HG03442 (cell line): ENCODE measurements around the gene ERP29.
"Not testable (repeated sequence)": the region's sequence is repeated elsewhere in the genome, so short reads cannot be mapped to it uniquely, and the experiment has no call there.

Source experiments
- ATAC-seq: cut with Tn5 transposase; IDR thresholded peaks from one replicate; pipeline ENCODE4 v1.9.1; 2021; ENCODE audit warnings: mild to moderate bottlenecking, moderate library complexity; ENCODE audit not compliant: unreplicated experiment

ERP29 gene

DNA sequence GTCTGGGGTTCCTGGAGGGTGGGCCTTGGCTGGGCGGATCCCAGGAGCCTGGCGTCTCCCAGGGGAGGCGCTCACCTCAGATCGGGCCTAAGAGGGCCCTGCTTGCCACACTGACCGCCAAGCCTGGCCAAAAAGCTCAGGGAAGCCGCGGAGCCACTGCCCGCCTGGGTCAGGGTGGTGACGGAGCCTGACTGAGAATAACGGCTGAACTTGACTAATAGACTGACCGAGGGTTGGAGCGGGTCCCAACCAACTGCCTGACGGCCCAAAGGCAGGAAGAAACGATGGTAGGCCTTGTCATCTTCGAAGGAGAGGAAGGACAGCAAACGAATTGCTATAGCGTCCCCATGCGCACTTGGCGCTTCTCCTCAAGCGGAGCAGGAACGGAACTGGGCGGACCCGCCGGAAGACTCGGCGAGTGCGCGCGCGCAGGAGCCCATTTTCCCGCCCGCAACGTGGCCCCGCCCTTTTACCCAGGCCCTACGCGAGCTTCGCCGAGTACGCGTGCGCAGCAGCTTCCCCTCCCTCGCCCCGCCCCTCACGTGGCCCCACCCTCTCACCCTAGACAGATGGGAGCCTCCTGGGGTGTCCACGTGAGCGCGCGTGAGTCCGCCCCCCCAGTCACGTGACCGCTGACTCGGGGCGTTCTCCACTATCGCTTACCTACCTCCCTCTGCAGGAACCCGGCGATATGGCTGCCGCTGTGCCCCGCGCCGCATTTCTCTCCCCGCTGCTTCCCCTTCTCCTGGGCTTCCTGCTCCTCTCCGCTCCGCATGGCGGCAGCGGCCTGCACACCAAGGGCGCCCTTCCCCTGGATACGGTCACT lies at the start of gene ERP29, which contains the start of gene TMEM116:
ERP29 (plus strand) TSS at position 652 of the 826 bp plus-strand sequence; CDS start at position 692, 40 bp downstream.
TMEM116 (minus strand) TSS at position 391 of the 826 bp plus-strand sequence. CDS start 7,895 bp downstream, outside the sequence.
- peak; percentile 59 for ATAC-seq

DNA sequence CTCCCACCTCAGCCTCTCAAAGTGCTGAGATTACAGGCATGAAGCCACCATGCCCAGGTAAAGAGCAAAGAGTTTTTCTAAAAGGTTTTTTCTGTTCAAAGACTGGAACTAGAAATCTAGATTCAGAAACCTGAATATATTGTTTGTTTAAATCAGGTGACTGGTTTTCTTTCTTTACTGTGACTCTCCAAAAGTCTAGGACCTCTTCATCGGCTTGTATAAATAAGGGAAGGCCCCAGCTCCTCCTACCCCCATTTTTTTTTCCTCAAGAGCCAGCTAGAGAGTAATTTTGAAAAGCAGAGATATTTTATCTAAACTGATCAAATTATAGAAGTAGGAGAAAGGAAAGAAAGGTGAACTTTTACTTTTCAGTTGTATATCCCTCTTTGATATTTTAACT lies 48.3 kb upstream of the ERP29 start:
- ATAC-seq = no peak

DNA sequence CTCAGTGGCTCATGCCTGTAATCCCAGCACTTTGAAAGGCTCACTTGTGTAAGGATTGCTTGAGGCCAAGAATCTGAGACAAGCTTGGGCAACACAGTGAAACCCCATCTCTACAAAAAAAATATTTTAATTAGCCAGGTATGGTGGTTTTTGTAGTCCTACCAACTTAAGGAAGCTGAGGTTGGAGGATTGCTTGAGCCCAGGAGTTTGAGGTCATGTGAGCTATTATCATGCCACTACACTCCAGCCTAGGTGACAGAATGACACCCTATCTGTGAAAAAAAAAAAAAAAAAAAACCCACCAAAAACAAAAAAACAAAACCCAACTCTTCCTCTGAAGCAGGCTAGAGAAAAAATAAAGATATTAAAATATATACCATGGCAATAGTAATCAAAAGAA lies 41.4 kb upstream of the ERP29 start:
- ATAC-seq = no peak

DNA sequence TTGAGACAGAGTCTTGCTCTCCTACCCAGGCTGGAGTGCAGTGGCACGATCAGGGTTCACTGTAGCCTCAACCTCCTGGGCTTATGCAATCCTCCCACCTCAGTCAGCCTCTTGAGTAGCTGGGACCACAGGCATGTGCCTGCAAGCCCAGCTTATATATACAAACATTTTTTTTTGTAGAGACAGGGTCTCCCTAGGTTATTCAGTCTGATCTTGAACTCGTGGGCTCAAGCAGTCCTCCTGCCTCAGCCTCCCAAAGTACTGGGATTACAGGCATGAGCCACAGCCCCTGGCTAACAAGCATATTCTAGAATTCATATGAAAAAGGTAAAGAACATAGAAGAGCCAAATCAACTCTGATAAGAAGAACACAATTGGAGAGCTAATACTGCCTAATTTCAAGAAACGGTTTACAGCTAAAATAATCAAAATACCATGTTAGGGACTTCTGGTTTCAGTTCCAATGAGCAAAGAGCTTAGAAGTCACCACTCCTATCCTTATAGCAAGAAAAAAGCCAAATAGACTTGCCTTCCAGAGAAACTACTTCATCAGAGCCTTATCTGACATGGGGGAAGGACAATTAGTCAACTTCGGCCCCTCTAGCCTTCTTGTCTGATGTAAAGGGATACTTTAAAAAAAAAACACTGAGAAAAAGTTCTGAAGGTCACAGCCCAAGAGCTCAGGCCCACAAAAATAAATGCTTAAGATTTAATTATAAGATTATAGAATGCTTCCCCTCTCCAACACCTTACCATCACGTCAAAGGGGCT lies 37.9 kb upstream of the ERP29 start:
- no peak for ATAC-seq

DNA sequence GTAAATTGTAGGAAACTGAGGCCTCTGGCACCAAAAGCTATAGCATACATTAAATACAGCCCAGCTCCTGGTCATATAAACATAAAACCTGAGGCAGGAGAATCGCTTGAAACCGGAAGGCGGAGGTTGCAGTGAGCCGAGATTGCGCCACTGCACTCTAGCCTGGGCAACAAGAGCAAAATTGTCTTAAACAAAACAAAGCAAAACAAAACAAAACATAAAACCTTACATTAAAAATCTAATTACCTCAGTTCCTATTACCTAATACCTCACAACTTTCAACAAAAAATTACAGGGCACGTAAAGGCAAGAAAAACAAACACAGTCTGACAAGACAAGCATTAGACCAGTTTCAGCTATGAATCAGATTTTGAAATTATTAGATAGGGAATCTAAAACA lies 36.9 kb upstream of the ERP29 start:
- ATAC-seq = no peak

DNA sequence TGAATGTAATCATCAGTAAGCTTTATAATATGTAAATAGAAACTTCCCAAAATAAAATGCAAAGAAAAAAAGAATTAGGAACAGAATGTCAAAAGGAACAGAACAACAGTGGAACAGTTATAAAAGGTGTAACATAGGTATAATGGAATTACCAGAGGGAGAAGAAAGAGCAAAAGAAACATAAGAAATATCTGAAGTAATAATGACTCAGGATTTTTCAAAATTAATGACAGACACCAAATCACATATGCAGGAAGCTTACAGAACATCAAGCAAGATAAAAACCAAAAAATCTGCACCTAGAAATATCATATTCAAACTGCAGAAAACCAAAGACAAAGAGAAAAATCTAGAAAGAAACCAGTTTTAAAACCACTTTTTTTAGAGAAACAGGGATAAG lies 36.4 kb upstream of the ERP29 start:
- no peak for ATAC-seq

DNA sequence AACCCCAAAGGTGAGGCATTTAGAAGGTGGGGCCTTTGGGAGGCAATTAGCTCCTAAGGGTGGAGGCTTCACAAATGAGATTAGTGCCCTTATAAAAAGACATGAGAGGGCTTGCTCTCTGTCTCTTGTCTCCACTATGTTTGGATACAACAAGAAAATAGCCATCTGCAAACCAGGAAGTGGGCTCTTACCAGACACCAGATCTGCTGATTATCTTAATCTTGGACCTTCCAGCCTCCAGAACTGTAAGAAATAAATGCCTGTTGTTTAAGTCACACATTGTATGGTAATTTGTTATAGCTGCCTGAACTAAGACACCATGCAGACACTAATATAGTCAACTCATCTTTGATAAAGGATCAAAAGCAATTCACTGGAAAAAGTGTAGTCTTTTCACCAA lies 34.7 kb upstream of the ERP29 start:
- ATAC-seq = no peak

DNA sequence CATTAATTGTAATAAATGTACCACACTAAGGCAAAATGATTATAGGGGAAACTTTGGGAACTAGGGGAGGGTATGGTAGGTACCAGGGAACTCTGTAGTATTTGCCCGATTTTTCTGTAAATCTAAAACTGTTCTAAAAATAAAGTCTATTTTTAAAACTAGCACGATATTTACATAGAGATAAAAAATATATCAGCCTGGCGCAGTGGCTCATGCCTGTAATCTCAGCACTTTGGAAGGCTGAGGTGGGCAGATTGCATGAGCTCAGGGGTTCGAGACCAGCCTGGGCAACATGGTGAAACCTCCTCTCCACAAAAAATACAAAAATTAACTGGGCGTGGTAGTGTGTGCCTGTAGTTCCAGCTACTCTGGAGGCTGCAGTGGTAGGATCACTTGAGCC lies 32.6 kb upstream of the ERP29 start:
- ATAC-seq = no peak

DNA sequence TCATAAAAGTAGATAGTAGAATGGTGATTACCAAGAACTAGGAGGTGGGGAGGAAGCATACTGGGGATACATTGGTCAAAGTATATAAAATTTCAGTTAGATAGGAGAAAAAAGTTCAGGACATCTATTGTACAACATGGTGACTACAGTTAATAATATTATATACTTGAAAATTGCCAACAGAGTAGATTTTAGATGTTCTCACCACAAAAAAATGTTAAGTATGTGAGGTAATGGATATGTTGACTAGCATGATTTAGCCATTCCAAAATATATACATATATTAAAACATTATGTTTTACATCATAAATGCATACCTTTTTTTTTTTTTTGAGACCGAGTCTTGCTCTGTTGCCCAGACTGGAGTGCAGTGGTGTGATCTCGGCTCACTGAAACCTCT lies 31.2 kb upstream of the ERP29 start:
- ATAC-seq = no peak

DNA sequence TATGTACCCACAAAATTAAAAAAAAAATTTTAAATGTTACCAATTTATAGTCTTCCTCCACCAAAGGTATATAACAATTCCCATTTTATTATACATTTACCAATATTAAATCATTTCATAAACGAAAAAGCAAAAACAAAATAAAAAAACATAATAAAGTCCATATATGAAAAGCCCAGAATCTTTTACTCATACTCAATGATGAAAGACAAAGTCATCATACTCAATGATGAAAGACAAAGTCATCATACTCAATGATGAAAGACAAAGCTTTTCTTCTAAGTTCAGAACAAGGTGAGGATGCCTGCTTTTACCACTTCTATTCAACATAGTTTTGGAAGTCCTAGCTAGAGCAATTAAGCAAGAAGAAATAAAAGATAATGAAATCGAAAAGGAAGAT lies 28.4 kb upstream of the ERP29 start:
- ATAC-seq = no peak

DNA sequence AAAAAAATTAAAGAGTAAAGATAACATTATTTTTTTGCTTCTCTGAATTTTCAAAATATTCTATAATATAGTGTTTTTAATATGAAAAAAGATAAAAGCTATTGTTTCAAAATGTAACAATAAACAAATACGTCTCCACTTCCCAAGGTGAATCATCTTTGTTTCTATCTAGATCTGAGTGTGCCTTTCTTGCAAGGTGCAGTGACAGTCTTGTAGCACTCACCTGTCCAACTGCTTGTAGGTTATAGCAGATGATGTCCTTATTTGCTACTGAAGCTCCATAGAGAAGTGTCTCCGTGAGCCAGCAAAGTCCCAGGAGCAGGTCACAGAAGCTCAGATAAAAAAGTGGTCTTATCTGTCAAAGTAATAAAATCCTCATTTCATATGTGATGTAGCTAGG lies 21.7 kb upstream of the ERP29 start:
- no peak for ATAC-seq

DNA sequence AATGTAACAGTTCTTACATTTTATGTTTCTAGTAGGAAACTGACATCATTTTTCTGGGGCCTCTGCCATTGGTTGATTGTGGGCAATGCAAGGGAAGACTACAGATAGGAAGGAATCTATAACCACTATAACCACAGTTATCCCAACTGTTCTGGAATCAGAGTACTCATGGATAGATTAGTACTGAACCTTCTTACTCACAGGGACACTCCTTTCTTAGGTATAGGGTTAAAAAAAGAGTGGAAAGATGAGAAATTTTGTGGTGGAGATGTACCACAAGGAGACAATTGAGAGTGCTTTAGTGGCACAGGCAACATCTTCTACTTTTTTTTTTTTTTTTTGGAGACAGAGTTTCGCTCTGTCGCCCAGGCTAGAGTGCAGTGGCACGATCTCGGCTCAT lies 21.3 kb upstream of the ERP29 start:
- no peak for ATAC-seq

DNA sequence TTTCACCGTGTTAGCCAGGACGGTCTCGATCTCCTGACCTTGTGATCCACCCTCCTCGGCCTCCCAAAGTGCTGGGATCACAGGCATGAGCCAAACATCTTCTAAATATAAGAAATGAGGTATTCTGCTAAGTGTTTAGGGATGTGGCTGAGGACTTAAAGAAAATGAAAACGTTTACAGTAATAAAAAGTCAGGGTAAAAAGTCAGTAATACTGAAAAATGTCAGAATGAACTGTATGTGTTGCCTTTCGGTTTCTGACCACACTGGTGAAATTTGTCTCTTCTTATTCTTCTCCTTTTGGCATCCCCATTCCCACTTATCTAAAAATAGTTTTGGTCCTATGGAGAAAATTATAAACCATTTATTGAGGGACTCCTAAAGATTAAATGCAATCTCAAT lies 20.8 kb upstream of the ERP29 start:
- no peak for ATAC-seq

DNA sequence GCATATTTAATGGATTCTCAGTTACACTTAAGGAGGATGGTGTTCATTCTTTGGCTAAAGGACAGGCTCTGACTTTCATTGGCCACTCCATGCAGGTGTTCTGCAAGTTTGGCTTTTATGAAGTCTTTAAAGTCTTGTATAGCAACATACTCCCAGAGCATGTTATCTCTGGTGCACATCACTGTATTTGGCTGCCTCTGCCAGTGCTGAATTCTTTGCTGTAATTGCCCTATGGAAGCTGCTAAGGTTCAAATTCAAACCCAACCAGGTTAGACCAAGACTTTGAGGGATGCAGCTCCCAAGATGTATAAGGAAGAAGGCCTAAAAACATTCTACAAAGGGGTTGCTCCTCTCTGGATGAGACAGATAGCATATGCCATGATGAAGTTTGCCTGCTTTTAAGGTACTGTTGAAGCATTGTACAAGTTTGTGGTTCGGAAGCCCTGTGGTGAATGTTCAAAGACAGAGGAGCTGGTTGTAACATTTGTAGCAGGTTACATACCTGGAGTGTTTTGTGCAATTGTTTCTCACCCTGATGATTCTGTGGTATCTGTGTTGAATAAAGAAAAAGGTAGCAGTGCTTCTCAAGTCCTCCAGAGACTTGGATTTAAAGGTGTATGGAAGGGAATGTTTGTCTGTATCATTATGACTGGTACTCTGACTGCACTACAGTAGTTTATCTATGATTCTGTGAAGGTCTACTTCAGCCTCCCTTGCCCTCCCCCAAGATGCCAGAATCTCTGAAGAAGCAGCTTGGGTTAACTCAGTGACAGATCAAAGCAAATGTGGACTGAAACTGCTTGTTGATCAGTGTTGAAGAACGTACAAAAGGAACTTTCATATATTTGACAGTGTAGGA lies 19.7 kb upstream of the ERP29 start:
- ATAC-seq = no peak

DNA sequence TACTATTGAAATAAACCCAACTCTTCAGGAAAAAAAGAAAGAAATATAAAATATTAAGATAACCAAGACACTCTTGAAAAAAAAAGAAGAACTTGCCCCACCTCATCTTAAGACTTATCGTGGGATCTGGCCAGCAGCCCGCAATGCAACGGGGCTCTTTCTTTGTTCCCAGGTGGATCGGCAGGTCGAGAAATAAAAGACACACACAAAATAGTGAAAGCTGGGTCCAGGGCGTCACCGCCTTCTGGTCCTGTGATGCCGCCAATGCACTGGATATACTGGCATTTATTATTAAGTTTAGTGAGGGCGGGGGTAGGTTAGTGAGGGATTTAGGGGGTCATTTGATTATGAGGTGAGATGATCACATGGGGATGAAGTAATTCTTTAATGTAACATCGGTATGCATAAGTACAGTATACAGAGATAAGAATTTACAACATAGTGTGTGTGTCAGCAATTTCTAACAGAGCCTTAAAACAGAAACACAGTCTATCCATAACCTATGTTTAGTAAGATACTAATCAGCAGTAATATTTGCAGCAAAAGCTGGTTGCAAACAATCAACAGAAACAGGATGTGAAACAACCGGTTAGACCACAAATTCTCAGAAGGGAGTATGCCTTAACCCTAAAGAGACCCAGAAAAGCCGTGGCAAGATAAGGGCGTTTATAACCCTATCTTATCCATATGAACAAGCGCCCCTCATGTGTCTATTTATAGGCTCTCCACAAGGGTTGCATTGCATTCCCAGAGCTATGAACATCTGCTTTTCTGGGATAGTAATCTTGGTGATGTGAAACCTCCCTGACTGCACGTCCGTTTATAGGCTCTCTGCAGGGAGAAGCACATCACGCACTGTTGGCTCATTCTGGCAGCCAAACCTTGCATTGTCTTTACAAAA lies 18.8 kb upstream of the ERP29 start:
- not testable (repeated sequence) for ATAC-seq

DNA sequence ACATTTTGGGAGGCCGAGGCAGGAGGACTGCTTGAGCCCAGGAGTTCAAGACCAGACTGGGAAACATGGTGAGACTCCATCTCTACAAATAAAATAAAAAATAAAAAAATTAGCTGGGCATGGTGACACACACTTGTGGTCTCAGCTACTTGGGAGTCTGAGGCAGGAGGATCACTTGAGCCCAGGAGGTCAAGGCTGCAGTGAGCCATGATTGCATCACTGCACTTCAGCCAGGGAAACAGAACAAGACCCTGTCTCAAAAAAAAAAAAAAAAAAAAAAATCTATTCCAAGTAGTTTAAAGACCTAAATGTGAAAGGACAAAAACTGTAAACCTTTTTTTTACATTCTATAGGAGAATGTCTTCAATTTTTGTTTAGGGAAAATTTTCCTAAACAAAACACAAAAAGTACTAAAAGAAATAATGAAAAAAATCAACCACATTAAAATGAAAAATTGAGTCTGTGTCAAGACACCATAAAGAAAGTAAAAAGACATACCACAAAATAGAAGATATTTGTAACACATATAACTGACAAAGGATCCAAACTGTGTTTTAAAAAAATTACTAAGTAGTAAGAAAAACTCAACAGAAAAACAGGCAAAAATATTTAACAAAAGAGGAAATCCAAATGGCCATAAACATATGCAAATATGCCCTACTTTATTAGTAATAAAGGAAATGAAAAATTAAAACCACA lies 17.3 kb upstream of the ERP29 start:
- no peak for ATAC-seq

DNA sequence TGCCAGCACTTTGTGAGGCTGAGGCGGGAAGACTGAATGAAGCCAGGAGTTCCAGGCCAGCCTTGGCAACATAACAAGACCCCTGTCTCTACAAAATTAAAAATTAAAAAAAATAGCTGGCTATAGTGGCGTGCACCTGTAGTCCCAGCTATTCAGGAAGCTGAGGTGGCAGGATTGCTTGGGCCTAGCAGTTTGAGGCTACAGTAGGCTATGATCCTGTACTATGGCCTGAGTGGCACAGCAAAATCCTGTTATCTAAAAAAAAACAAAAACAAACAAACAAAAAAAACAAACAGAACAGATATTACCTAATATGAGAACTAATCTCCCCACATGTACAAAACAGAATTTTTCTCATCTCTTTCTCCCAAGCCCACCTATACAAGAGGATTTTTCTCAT lies 15.9 kb upstream of the ERP29 start:
- no peak for ATAC-seq

DNA sequence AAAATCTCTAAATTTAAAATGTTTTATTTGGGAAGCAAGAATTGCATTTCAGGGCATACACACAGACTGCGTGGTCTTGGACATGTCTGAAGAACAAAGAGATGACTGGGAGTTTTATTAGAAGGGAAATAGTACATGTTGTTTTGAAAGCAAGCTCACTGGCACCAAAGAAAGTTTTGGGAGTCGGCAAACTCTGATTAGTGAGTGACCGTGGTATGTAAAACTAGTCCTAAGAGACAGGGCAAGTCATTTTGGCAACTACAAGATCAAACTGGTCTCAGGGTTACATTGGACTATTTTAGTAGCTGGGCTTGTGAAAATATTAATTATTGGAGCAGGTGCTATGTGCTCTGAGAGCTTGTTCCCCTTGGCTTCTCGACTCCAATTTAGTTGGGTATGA lies 15.2 kb upstream of the ERP29 start:
- ATAC-seq = no peak

DNA sequence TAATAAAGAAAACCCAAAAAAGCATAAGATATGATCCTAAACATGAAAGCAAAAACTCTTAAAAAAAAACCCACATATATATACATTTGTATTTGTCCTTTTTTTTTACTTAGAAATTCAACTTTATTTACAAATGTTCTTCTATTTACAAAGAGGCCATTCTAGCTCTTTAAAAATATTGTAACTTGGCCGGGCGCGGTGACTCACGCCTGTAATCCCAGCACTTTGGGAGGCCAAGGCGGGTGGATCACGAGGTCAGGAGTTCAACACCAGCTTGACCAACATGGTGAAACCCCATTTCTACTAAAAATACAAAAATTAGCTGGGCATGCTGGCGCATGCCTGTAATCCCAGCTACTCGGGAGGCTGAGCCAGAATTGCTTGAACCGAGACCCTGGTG lies 14.1 kb upstream of the ERP29 start:
- not testable (repeated sequence) for ATAC-seq

DNA sequence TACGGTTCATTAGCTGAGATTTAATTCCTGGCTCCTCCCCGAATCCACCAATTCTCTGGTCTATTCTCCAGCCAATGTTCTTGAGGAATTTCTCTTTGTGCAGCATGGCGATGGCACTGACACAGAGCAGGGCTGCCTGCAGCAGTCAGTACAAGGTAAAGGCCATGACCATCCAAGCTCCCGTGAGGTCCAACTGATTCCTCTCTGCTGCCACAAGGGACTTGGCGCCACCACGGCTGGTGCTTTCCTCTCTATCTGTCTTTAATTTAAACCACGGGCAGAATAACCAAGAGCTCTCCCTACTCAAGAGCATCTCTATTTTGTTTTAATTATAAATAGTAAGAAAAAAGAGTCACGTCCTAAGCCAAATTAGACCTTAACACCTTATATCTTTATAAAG lies 12.4 kb upstream of the ERP29 start:
- ATAC-seq = no peak
